BJ (cell line): Measurements from ENCODE around the gene C16orf74. TPM values are rescaled to one million over a fixed set of nuclear protein-coding genes. Genes with fewer than 3 reads are reported as not detected.

Source experiments
- CTCF ChIA-PET: fragments of 350-600 bp; formaldehyde crosslinking; extraction: SDS; loops from one replicate; lab custom pipeline; 2021; ENCODE audit warnings: antibody characterized with exemption, inconsistent platforms; lab: Yijun Ruan, JAX
- POLR2A ChIA-PET: fragments of 300-600 bp; sonication (Branson Sonifier 250); formaldehyde crosslinking; extraction: SDS; loops from one replicate; lab custom pipeline; 2021; ENCODE audit warnings: antibody characterized with exemption; lab: Charles Lee
- DNase-seq: peaks from one replicate; pipeline ENCODE4 v3.0.0-alpha.2; 2011; ENCODE audit warnings: low read depth
- H3K27me3 ChIP-seq: 2 replicates; pipeline ENCODE4 v1.6.0; 2011; ENCODE audit warnings: low read length; ENCODE audit not compliant: control insufficient read depth, insufficient read depth
- H3K36me3 ChIP-seq: 2 replicates; pipeline ENCODE4 v1.5.1; 2011; ENCODE audit warnings: low read length; ENCODE audit not compliant: control insufficient read depth, insufficient read depth
- H3K4me3 ChIP-seq: 2 replicates; pipeline ENCODE4 v1.5.1; 2011; ENCODE audit warnings: low read depth, mild to moderate bottlenecking, control low read depth, low read length
- CTCF ChIP-seq: IDR thresholded peaks from 2 replicates; pipeline ENCODE4 v1.5.1; 2011; ENCODE audit warnings: low read depth, mild to moderate bottlenecking, control low read depth, inconsistent platforms, low read length, moderate library complexity; ENCODE audit not compliant: insufficient read depth
- polyA plus RNA-seq: library from polyadenylated mRNA; depleted of rRNA; stranded (reverse); fragments of >200 nt; gene quantifications from 2 replicates; pipeline ENCODE4 v1.2.3, GENCODE V29; 2011

The C16orf74 gene
- polyA plus RNA-seq, 1 experiment: 2.9 TPM

GRCh38 chr16:85720302-85720637 is 30.6 kb downstream of the C16orf74 start:
- H3K36me3 ChIP-seq: no peaks in the 10 kb centered on the region
- CTCF ChIA-PET: interaction anchor here (0.7 to 0.9 kb wide), 2 partner anchors 21 to 83 kb away, joined by 3 read pairs; no protein-coding TSS in a partner anchor
- no peak overlapping the region for H3K4me3 ChIP-seq
- POLR2A ChIA-PET: no interaction called here
- no peak for DNase-seq
- no peak for TF ChIP-seq CTCF
- no peaks in the 10 kb centered on the region for H3K27me3 ChIP-seq

GRCh38 chr16:85719605-85720301 is 31.1 kb downstream of the C16orf74 start:
- ChIA-PET CTCF (interaction anchor here (0.7 to 3.5 kb wide), 12 partner anchors 7 to 595 kb away, joined by 3 to 21 read pairs (median 4); no protein-coding TSS in a partner anchor), POLR2A (no interaction called here)
- no peak for DNase-seq
- Histone ChIP-seq H3K36me3 (no peaks in the 10 kb centered on the region), H3K27me3 (no peaks in the 10 kb centered on the region), H3K4me3 (no peak overlapping the region)
- TF ChIP-seq CTCF: no peak

GRCh38 chr16:85718682-85719081 is 32.2 kb downstream of the C16orf74 start:
- CTCF ChIA-PET: interaction anchor here (0.6 to 3.5 kb wide), 24 partner anchors 8 to 594 kb away, joined by 3 to 21 read pairs (median 4); no protein-coding TSS in a partner anchor

GRCh38 chr16:85718153-85718477 is 32.8 kb downstream of the C16orf74 start:
- no peak for DNase-seq
- H3K36me3 ChIP-seq: no peaks in the 10 kb centered on the region
- no peak for TF ChIP-seq CTCF
- ChIA-PET POLR2A (no interaction called here), CTCF (interaction anchor here (0.6 to 3.5 kb wide), 23 partner anchors 9 to 470 kb away, joined by 3 to 21 read pairs (median 3); no protein-coding TSS in a partner anchor)
- no peaks in the 10 kb centered on the region for H3K27me3 ChIP-seq
- H3K4me3 ChIP-seq: no peak overlapping the region

More at GRCh38 chr16:85718682-85719081, 32.2 kb downstream of the C16orf74 start:
- DNase-seq: no peak
- TF ChIP-seq CTCF: peak; percentile 70
- POLR2A ChIA-PET: no interaction called here
- H3K4me3 ChIP-seq: no peak overlapping the region
- H3K27me3 ChIP-seq: no peaks in the 10 kb centered on the region
- H3K36me3 ChIP-seq: no peaks in the 10 kb centered on the region

- ChIA-PET POLR2A (no interaction called here), CTCF (interaction anchor here (0.6 to 3.5 kb wide), 28 partner anchors 9 to 470 kb away, joined by 3 to 21 read pairs (median 4); no protein-coding TSS in a partner anchor)
- peak; percentile 66 for TF ChIP-seq CTCF
- no peak for DNase-seq
- Histone ChIP-seq H3K27me3 (no peaks in the 10 kb centered on the region), H3K36me3 (no peaks in the 10 kb centered on the region), H3K4me3 (no peak overlapping the region)
Observed at GRCh38 chr16:85717393-85718152, 33.3 kb downstream of the C16orf74 start.
